SK-N-SH treated with all-trans-retinoic acid at 6 μM for 48 hours (cell line): ENCODE data around the gene CIAPIN1.

Experiments
- ARNTL ChIP-seq: fragments of 450-650 bp; formaldehyde crosslinking; IDR thresholded peaks from 2 replicates; pipeline ENCODE4 v1.5.0; 2020; ENCODE audit warnings: low read depth, mild to moderate bottlenecking, moderate library complexity, borderline replicate concordance
- CREB5 ChIP-seq: fragments of 250-450 bp; sonication (Bioruptor Pico); IDR thresholded peaks from 2 replicates; pipeline ENCODE4 v1.5.1; 2020; ENCODE audit warnings: low read depth, mild to moderate bottlenecking, moderate library complexity
- OSR1 ChIP-seq: fragments of 250-450 bp; sonication (Bioruptor Pico); IDR thresholded peaks from 2 replicates; pipeline ENCODE4 v1.8.0; 2022; ENCODE audit warnings: moderate library complexity, mild to moderate bottlenecking, inconsistent platforms
- PPARA ChIP-seq: fragments of 250-450 bp; sonication (Bioruptor Pico); IDR thresholded peaks from 2 replicates; pipeline ENCODE4 v1.5.0; 2020; ENCODE audit warnings: mild to moderate bottlenecking, borderline replicate concordance
- RARB ChIP-seq: fragments of 250-450 bp; sonication (Bioruptor Pico); IDR thresholded peaks from 2 replicates; pipeline ENCODE4 v1.8.0; 2021; ENCODE audit warnings: mild to moderate bottlenecking, moderate library complexity
- SNAI2 ChIP-seq: fragments of 250-450 bp; sonication (Bioruptor Pico); IDR thresholded peaks from 2 replicates; pipeline ENCODE4 v1.5.0; 2020; ENCODE audit warnings: mild to moderate bottlenecking, moderate library complexity
- ZFP3 ChIP-seq: fragments of 250-450 bp; sonication (Bioruptor Pico); IDR thresholded peaks from 2 replicates; pipeline ENCODE4 v1.5.0; 2020; ENCODE audit warnings: mild to moderate bottlenecking, moderate library complexity
- ZNF565 ChIP-seq: fragments of 450-650 bp; formaldehyde crosslinking; conservative IDR thresholded peaks from 2 replicates; pipeline ENCODE4 v1.5.0; 2020; ENCODE audit warnings: low read depth, mild to moderate bottlenecking, moderate library complexity
- ZNF70 ChIP-seq: fragments of 450-650 bp; formaldehyde crosslinking; IDR thresholded peaks from 2 replicates; pipeline ENCODE4 v1.5.0; 2020; ENCODE audit warnings: mild to moderate bottlenecking, moderate library complexity
- TF ChIP-seq, protein P1 (sequence below): fragments of 250-450 bp; sonication (Bioruptor Pico); IDR thresholded peaks from 2 replicates; pipeline ENCODE4 v1.8.0; 2020; ENCODE audit warnings: mild to moderate bottlenecking, moderate library complexity, borderline replicate concordance
- TF ChIP-seq, protein P2 (sequence below): fragments of 250-450 bp; sonication (Bioruptor Pico); IDR thresholded peaks from 2 replicates; pipeline ENCODE4 v1.5.0; 2020; ENCODE audit warnings: mild to moderate bottlenecking, moderate library complexity

DNA sequence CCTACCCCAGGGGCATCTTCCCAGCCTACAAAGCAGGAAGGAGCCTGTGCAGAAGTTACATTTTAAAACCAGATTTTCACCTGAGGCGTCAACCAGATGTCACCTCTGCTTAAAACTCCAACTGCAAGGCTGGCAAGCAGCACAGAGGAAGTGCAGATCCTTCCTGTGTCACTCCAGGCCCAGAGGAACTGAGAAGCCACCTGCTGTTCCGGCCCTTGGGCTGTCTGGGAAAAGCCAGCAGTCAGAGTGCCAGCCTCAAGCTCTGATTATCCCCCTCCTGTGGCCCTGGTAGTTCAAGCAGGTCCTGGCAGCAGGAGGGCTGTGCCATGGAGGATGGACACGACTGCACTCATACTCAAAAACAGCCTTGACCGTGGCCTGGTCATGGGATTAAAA is 25.5 kb upstream of the CIAPIN1 start:
- no peak for TF ChIP-seq ZNF70 (CRISPR knock-in tag)
- no peak for TF ChIP-seq ZNF565
- TF ChIP-seq ARNTL (CRISPR knock-in tag): no peak
- TF ChIP-seq CREB5 (CRISPR knock-in tag): no peak
- TF ChIP-seq, protein P1, sequence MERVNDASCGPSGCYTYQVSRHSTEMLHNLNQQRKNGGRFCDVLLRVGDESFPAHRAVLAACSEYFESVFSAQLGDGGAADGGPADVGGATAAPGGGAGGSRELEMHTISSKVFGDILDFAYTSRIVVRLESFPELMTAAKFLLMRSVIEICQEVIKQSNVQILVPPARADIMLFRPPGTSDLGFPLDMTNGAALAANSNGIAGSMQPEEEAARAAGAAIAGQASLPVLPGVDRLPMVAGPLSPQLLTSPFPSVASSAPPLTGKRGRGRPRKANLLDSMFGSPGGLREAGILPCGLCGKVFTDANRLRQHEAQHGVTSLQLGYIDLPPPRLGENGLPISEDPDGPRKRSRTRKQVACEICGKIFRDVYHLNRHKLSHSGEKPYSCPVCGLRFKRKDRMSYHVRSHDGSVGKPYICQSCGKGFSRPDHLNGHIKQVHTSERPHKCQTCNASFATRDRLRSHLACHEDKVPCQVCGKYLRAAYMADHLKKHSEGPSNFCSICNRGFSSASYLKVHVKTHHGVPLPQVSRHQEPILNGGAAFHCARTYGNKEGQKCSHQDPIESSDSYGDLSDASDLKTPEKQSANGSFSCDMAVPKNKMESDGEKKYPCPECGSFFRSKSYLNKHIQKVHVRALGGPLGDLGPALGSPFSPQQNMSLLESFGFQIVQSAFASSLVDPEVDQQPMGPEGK (CRISPR knock-in tag): no peak
- no peak for TF ChIP-seq PPARA
- TF ChIP-seq, protein P2, sequence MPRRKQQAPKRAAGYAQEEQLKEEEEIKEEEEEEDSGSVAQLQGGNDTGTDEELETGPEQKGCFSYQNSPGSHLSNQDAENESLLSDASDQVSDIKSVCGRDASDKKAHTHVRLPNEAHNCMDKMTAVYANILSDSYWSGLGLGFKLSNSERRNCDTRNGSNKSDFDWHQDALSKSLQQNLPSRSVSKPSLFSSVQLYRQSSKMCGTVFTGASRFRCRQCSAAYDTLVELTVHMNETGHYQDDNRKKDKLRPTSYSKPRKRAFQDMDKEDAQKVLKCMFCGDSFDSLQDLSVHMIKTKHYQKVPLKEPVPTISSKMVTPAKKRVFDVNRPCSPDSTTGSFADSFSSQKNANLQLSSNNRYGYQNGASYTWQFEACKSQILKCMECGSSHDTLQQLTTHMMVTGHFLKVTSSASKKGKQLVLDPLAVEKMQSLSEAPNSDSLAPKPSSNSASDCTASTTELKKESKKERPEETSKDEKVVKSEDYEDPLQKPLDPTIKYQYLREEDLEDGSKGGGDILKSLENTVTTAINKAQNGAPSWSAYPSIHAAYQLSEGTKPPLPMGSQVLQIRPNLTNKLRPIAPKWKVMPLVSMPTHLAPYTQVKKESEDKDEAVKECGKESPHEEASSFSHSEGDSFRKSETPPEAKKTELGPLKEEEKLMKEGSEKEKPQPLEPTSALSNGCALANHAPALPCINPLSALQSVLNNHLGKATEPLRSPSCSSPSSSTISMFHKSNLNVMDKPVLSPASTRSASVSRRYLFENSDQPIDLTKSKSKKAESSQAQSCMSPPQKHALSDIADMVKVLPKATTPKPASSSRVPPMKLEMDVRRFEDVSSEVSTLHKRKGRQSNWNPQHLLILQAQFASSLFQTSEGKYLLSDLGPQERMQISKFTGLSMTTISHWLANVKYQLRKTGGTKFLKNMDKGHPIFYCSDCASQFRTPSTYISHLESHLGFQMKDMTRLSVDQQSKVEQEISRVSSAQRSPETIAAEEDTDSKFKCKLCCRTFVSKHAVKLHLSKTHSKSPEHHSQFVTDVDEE (CRISPR knock-in tag): no peak
- no peak for TF ChIP-seq ZFP3 (CRISPR knock-in tag)
- no peak for TF ChIP-seq RARB (CRISPR knock-in tag)
- TF ChIP-seq OSR1 (CRISPR knock-in tag): no peak
- TF ChIP-seq SNAI2 (CRISPR knock-in tag): no peak
